H1 (cell line): Measurements from ENCODE around the gene GFRA4. TPM values are rescaled to one million over a fixed set of nuclear protein-coding genes. Genes with fewer than 3 reads are reported as not detected.

Experiments
- CTCF ChIA-PET: fragments of 300-600 bp; sonication (Branson Sonifier 250); formaldehyde crosslinking; loops from one replicate; lab custom pipeline; 2021; ENCODE audit not compliant: partially characterized antibody; lab: Charles Lee
- POLR2A ChIA-PET: fragments of 300-600 bp; sonication (Branson Sonifier 250); formaldehyde crosslinking; loops from one replicate; lab custom pipeline; 2021; ENCODE audit warnings: inconsistent platforms; ENCODE audit not compliant: partially characterized antibody; lab: Charles Lee
- DNase-seq, 2 experiments: peaks; one replicate each; pipeline versions ENCODE4 v3.0.0 to v3.0.0-alpha.2; 2010 to 2022; ENCODE audit warnings: low spot score in 2 of 2, low read depth in 1 of 2, mixed read lengths in 1 of 2
- FAIRE-seq: peaks from 2 replicates; lab custom pipeline; 2011; peaks lifted over from hg19 to GRCh38; lab: Jason Lieb, UNC
- H2AFZ ChIP-seq: 2 replicates; pipeline ENCODE4 v1.8.1; 2012; ENCODE audit warnings: low read length, inconsistent platforms
- H2AK5ac ChIP-seq: 2 replicates; pipeline ENCODE4 v1.6.1; 2013; ENCODE audit warnings: low read depth, low read length
- H2BK120ac ChIP-seq: replicated peaks from 2 replicates; pipeline ENCODE3; 2013; ENCODE audit warnings: low read depth, low read length, inconsistent platforms
- H2BK12ac ChIP-seq: 2 replicates; pipeline ENCODE4 v1.6.1; 2013; ENCODE audit warnings: low read depth, low read length
- H2BK15ac ChIP-seq: 2 replicates; pipeline ENCODE4 v1.6.1; 2013; ENCODE audit warnings: low read length
- H2BK20ac ChIP-seq: 2 replicates; pipeline ENCODE4 v1.6.1; 2013; ENCODE audit warnings: low read length
- H2BK5ac ChIP-seq: 2 replicates; pipeline ENCODE4 v1.6.1; 2013; ENCODE audit warnings: low read depth, low read length
- H3K14ac ChIP-seq: 2 replicates; pipeline ENCODE4 v1.6.1; 2013; ENCODE audit warnings: inconsistent platforms; ENCODE audit not compliant: insufficient read length
- H3K18ac ChIP-seq: 2 replicates; pipeline ENCODE4 v1.6.1; 2013; ENCODE audit warnings: low read length; ENCODE audit errors: extremely low read depth
- H3K23ac ChIP-seq: 2 replicates; pipeline ENCODE4 v1.6.1; 2013; ENCODE audit warnings: inconsistent platforms; ENCODE audit not compliant: insufficient read length
- H3K23me2 ChIP-seq: 2 replicates; pipeline ENCODE4 v1.6.1; 2013; ENCODE audit warnings: low read depth, low read length
- H3K27ac ChIP-seq: 2 replicates; pipeline ENCODE4 v1.6.1; 2011; ENCODE audit warnings: low read depth, low read length, inconsistent platforms
- H3K27me3 ChIP-seq, 4 experiments: replicated peaks in 1 of 4; 1 replicate in 1 of 4; 2 replicates in 3 of 4; pipeline versions ENCODE4 v1.6.1 to v1.8.1; 2011 to 2013; ENCODE audit warnings: low read length in 3 of 4, mild to moderate bottlenecking in 3 of 4, inconsistent platforms in 2 of 4, mixed read lengths in 2 of 4, moderate library complexity in 1 of 4; ENCODE audit not compliant: control insufficient read depth in 3 of 4, insufficient read depth in 3 of 4; ENCODE audit errors: extremely low read depth in 1 of 4
- H3K36me3 ChIP-seq, 4 experiments: 2 replicates each; pipeline versions ENCODE4 v1.6.1 to v1.8.1; 2011 to 2013; ENCODE audit warnings: mild to moderate bottlenecking in 4 of 4, low read length in 3 of 4, moderate library complexity in 2 of 4, control low read depth in 1 of 4, inconsistent platforms in 1 of 4; ENCODE audit not compliant: insufficient read depth in 4 of 4, control insufficient read depth in 2 of 4
- H3K4ac ChIP-seq: replicated peaks from 2 replicates; pipeline ENCODE3; 2013; ENCODE audit warnings: low read length, low read depth, mixed read lengths, inconsistent platforms; ENCODE audit not compliant: insufficient read length
- H3K4me1 ChIP-seq, 4 experiments: replicated peaks in 1 of 4; 1 replicate in 1 of 4; 2 replicates in 3 of 4; pipeline versions ENCODE4 v1.6.1 to v1.8.1; 2011 to 2013; ENCODE audit warnings: low read length in 3 of 4, inconsistent platforms in 2 of 4, mixed read lengths in 1 of 4; ENCODE audit not compliant: insufficient read depth in 4 of 4, control insufficient read depth in 3 of 4
- H3K4me2 ChIP-seq, 2 experiments: 2 replicates each; pipeline versions ENCODE4 v1.6.1 to v1.8.1; 2011 to 2013; ENCODE audit warnings: low read depth in 2 of 2, low read length in 2 of 2, control low read depth in 1 of 2, inconsistent platforms in 1 of 2, mild to moderate bottlenecking in 1 of 2; ENCODE audit not compliant: insufficient read depth in 1 of 2
- H3K4me3 ChIP-seq, 4 experiments: fragments of 200-600, 300-600 bp in 1 of 4; sonication (generic), shearing (Covaris generic), sonication (Bioruptor Twin) in 1 of 4; 2 replicates each; pipeline versions ENCODE4 v1.5.1 to v1.8.1; 2011 to 2016; ENCODE audit warnings: low read length in 4 of 4, low read depth in 3 of 4, control low read depth in 2 of 4, inconsistent platforms in 2 of 4, mild to moderate bottlenecking in 2 of 4, mixed read lengths in 1 of 4, moderate library complexity in 1 of 4; ENCODE audit not compliant: insufficient read depth in 2 of 4; ENCODE audit errors: extremely low read depth in 1 of 4
- H3K56ac ChIP-seq: replicated peaks from 2 replicates; pipeline ENCODE3; 2013; ENCODE audit warnings: low read depth, mild to moderate bottlenecking, mixed read lengths, low read length, inconsistent platforms; ENCODE audit not compliant: insufficient read length
- H3K79me1 ChIP-seq: 2 replicates; pipeline ENCODE4 v1.6.1; 2013; ENCODE audit warnings: low read depth, low read length, control low read depth
- H3K79me2 ChIP-seq, 2 experiments: 2 replicates each; pipeline versions ENCODE4 v1.6.1 to v1.8.1; 2012 to 2013; ENCODE audit warnings: low read length in 2 of 2, mild to moderate bottlenecking in 2 of 2, inconsistent platforms in 1 of 2; ENCODE audit not compliant: insufficient read depth in 2 of 2, control insufficient read depth in 1 of 2
- H3K9ac ChIP-seq, 4 experiments: replicated peaks in 1 of 4; 1 replicate in 1 of 4; 2 replicates in 3 of 4; pipeline versions ENCODE4 v1.6.1 to v1.8.1; 2011 to 2013; ENCODE audit warnings: low read depth in 3 of 4, low read length in 3 of 4, control low read depth in 2 of 4, mild to moderate bottlenecking in 2 of 4, moderate library complexity in 2 of 4, inconsistent platforms in 1 of 4; ENCODE audit errors: extremely low read depth in 1 of 4
- H3K9me3 ChIP-seq, 2 experiments: 2 replicates each; pipeline versions ENCODE4 v1.6.1 to v1.8.1; 2012 to 2013; ENCODE audit warnings: mild to moderate bottlenecking in 2 of 2, moderate library complexity in 2 of 2, control low read depth in 1 of 2, inconsistent platforms in 1 of 2, low read depth in 1 of 2, low read length in 1 of 2, mixed read lengths in 1 of 2; ENCODE audit not compliant: insufficient read depth in 2 of 2
- H4K20me1 ChIP-seq, 2 experiments: replicated peaks in 1 of 2; 2 replicates each; pipeline versions ENCODE3 to v1.8.1; 2011 to 2013; ENCODE audit warnings: inconsistent platforms in 2 of 2, low read length in 2 of 2, mild to moderate bottlenecking in 1 of 2; ENCODE audit not compliant: insufficient read depth in 2 of 2, control insufficient read depth in 1 of 2
- H4K5ac ChIP-seq: 2 replicates; pipeline ENCODE4 v1.6.1; 2013; ENCODE audit warnings: low read length, low read depth, mixed read lengths, inconsistent platforms; ENCODE audit not compliant: insufficient read length
- H4K8ac ChIP-seq: 2 replicates; pipeline ENCODE4 v1.8.0; 2013; ENCODE audit warnings: mild to moderate bottlenecking, moderate library complexity, low read length, inconsistent platforms; ENCODE audit not compliant: insufficient read depth; ENCODE audit errors: extremely low read depth
- H4K91ac ChIP-seq: replicated peaks from 2 replicates; pipeline ENCODE3; 2013; ENCODE audit warnings: low read length, mixed read lengths, inconsistent platforms; ENCODE audit not compliant: insufficient read length
- CBX8 ChIP-seq: fragments of 300-800, 300-1000 bp; sonication (generic); IDR thresholded peaks from 2 replicates; pipeline ENCODE4 v1.7.1; 2016; ENCODE audit warnings: low read depth, low read length, borderline replicate concordance
- CHD1 ChIP-seq: IDR thresholded peaks from 2 replicates; pipeline ENCODE4 v1.6.1; 2012; ENCODE audit warnings: low read depth, low read length, improper control_type of control experiment
- CHD2 ChIP-seq: IDR thresholded peaks from 2 replicates; pipeline ENCODE4 v1.6.1; 2012; ENCODE audit warnings: low read length, improper control_type of control experiment
- CREB1 ChIP-seq: IDR thresholded peaks from 2 replicates; pipeline ENCODE4 v1.6.1; 2012; ENCODE audit warnings: inconsistent platforms
- E2F6 ChIP-seq: IDR thresholded peaks from 2 replicates; pipeline ENCODE4 v1.6.1; 2012; ENCODE audit warnings: inconsistent platforms
- FOSL1 ChIP-seq: IDR thresholded peaks from 2 replicates; pipeline ENCODE4 v1.6.1; 2011; ENCODE audit warnings: mild to moderate bottlenecking, low read depth, low read length, moderate library complexity; ENCODE audit not compliant: insufficient read depth
- MAFK ChIP-seq: IDR thresholded peaks from 2 replicates; pipeline ENCODE4 v1.6.1; 2012; ENCODE audit warnings: low read depth, mild to moderate bottlenecking, improper control_type of control experiment, low read length
- MAX ChIP-seq: IDR thresholded peaks from 2 replicates; pipeline ENCODE4 v1.6.1; 2012; ENCODE audit warnings: inconsistent platforms
- RAD21 ChIP-seq, 2 experiments: IDR thresholded peaks in 1 of 2; conservative IDR thresholded peaks in 1 of 2; 2 replicates each; pipeline ENCODE4 v1.6.1; 2011; ENCODE audit warnings: low read depth in 2 of 2, low read length in 2 of 2, improper control_type of control experiment in 1 of 2, inconsistent platforms in 1 of 2, mild to moderate bottlenecking in 1 of 2, moderate library complexity in 1 of 2
- RNF2 ChIP-seq: fragments of 200-900, 300-1000 bp; sonication (generic); IDR thresholded peaks from 2 replicates; pipeline ENCODE4 v1.7.1; 2016; ENCODE audit warnings: borderline replicate concordance, low read depth, mild to moderate bottlenecking, antibody characterized with exemption, low read length; ENCODE audit not compliant: poor library complexity, severe bottlenecking; ENCODE audit errors: missing control alignments
- TAF1 ChIP-seq: IDR thresholded peaks from 2 replicates; pipeline ENCODE4 v1.6.1; 2011; ENCODE audit warnings: mild to moderate bottlenecking, low read depth, low read length
- WGBS, 2 experiments: shearing (Covaris generic) in 1 of 2; methylation state at CpG; one replicate each; pipeline versions ENCODE4 v1.1.6 to v1.1.7; 2013 to 2015; ENCODE audit warnings: low lambda C conversion rate in 2 of 2, mixed read lengths in 2 of 2, inconsistent platforms in 1 of 2, low coverage in 1 of 2, missing lambda C conversion rate in 1 of 2; ENCODE audit not compliant: insufficient replicate concordance in 2 of 2, insufficient coverage in 1 of 2, insufficient read length in 1 of 2; ENCODE audit errors: extremely low coverage in 1 of 2, missing lambda C conversion rate in 1 of 2; 5-methylcytosine and 5-hydroxymethylcytosine counted together
- polyA plus RNA-seq, 7 experiments: library from polyadenylated mRNA; depleted of rRNA in 3 of 7; stranded (reverse) in 5 of 7; unstranded in 2 of 7; fragments of >200 nt in 5 of 7; fragments of 200-250 nt in 2 of 7; gene quantifications; 1 replicate in 5 of 7; 2 replicates in 1 of 7; 4 replicates in 1 of 7; pipeline versions ENCODE4 v1.2.1 to v1.2.3, GENCODE V29; 2011 to 2013; ENCODE audit warnings: missing spikeins in 2 of 7, mixed read lengths in 2 of 7
- total RNA-seq: library from RNA; stranded (reverse); fragmentation: NEBNext Ultra II Directional; extraction: Animal tissue kit (Norgen Biotek cat#: 25700); gene quantifications from 2 replicates; pipeline ENCODE4 v1.2.1, GENCODE V29; 2021

Gene GFRA4
- total and polyA plus RNA-seq, 2 of the 8 experiments (the other 6 are each of a cell fraction or from before 2014, with no cell fraction given) = 0.05 TPM; not detected in 1

GRCh38 chr20:3671986-3672546 lies 8.9 kb upstream of the GFRA4 start:
- CTCF ChIA-PET = interaction anchor here (0.7 to 45.1 kb wide), 11 partner anchors 9 to 110 kb away, joined by 3 to 1432 read pairs (median 5); partner anchors contain the start of genes ADAM33, GFRA4, HSPA12B and SIGLEC1
- peak overlapping the region; percentile 74 to 81 for H3K4me2 ChIP-seq
- TF ChIP-seq RNF2 (no peak), TAF1 (no peak), FOSL1 (no peak), MAX (peak; percentile 88), CBX8 (no peak), CHD1 (no peak), E2F6 (peak; percentile 79), CHD2 (no peak), RAD21 (IDR thresholded peaks at IDR 0.05 in 1 of 2, conservative IDR thresholded peaks at IDR 0.05 in 1 of 2; ENCODE audit: low read depth in 2 of 2, low read length in 2 of 2) (no peak), CREB1 (0 out of 2 replicates have a peak, but pooled peaks have one; percentile 15), MAFK (no peak)

More at GRCh38 chr20:3671986-3672546, 8.9 kb upstream of the GFRA4 start:
- H4K91ac ChIP-seq = no peak overlapping the region
- H2AFZ ChIP-seq = no peak overlapping the region; the same call in 1 of the 2 replicates
- H4K8ac ChIP-seq = peak overlapping the region; percentile 87
- peaks cover 6 to 25% (median 19%) of the 10 kb centered on the region in 4 experiments; a peak in 6 of 7 replicates for H3K27me3 ChIP-seq
- no peak overlapping the region for H3K27ac ChIP-seq
- no peak overlapping the region for H3K4ac ChIP-seq
- DNase-seq (no peak), FAIRE-seq (no peak)
- POLR2A ChIA-PET = interaction anchor here (1.1 to 1.3 kb wide), 2 partner anchors 9 to 11 kb away, joined by 3 read pairs; partner anchors contain the start of gene ADAM33
- no peak overlapping the region for H2BK120ac ChIP-seq
- no peak overlapping the region for H3K56ac ChIP-seq
- H3K9me3 ChIP-seq = no peaks in the 10 kb centered on the region
- no peaks in the 10 kb centered on the region for H3K36me3 ChIP-seq
- no peak overlapping the region for H3K23ac ChIP-seq
- peak overlapping the region; percentile 60 for H2BK12ac ChIP-seq
- peaks cover 9% of the 10 kb centered on the region; the same call in 1 of the 2 replicates for H3K23me2 ChIP-seq
- WGBS, 2 experiments = 54% methylated on average over 23 of the region's 23 CpGs; no CpG with 5 or more reads in 1 of the 2 experiments
- no peak overlapping the region for H4K5ac ChIP-seq
- peak overlapping the region; percentile 81; the same call in 1 of the 2 replicates for H2BK15ac ChIP-seq
- no peaks in the 10 kb centered on the region for H3K79me2 ChIP-seq
- H3K79me1 ChIP-seq = no peaks in the 10 kb centered on the region
- H3K14ac ChIP-seq = no peak overlapping the region
- no peak overlapping the region for H2AK5ac ChIP-seq
- H3K4me3 ChIP-seq = peak overlapping the region; percentile 28 to 56 (median 35)
- H3K18ac ChIP-seq = peak overlapping the region; percentile 71
- H4K20me1 ChIP-seq = peaks cover 0 to 3% of the 10 kb centered on the region in 2 experiments
- no peak overlapping the region for H2BK5ac ChIP-seq
- H3K9ac ChIP-seq = no peak overlapping the region
- H2BK20ac ChIP-seq = no peak overlapping the region
- peaks cover 0 to 13% (median 4%) of the 10 kb centered on the region in 4 experiments; a peak in 4 of 7 replicates for H3K4me1 ChIP-seq
